Peyer's patch (tissue), 4 donors: Measurements from ENCODE around the gene MIOX. TPM values are rescaled to one million over a fixed set of nuclear protein-coding genes. Genes with fewer than 3 reads are reported as not detected.

Experiments
- DNase-seq, 3 donors: peaks; one replicate each; pipeline ENCODE4 v3.0.0-alpha.2; 2017 to 2019
- H3K27ac ChIP-seq, 4 donors: fragments of 200-600 bp; sonication (generic); one replicate each; pipeline ENCODE4 v1.5.1; 2016 to 2019
- H3K27me3 ChIP-seq, 2 donors: fragments of 200-600 bp; sonication (generic); one replicate each; pipeline ENCODE4 v1.5.1; 2019
- H3K36me3 ChIP-seq, 3 donors: fragments of 200-600 bp; sonication (generic); one replicate each; pipeline ENCODE4 v1.5.1; 2016 to 2019
- H3K4me1 ChIP-seq, 4 donors: fragments of 200-600 bp; sonication (generic); one replicate each; pipeline ENCODE4 v1.5.1; 2016 to 2019
- H3K4me3 ChIP-seq, 4 donors: fragments of 200-600 bp; sonication (generic); 1 replicate in 3 of 4; 2 replicates in 1 of 4; pipeline ENCODE4 v1.5.1; 2016 to 2019; ENCODE audit warnings: mild to moderate bottlenecking in 1 of 4
- H3K9me3 ChIP-seq, 4 donors: fragments of 200-600 bp; sonication (generic); one replicate each; pipeline ENCODE4 v1.5.1; 2016 to 2019; ENCODE audit warnings: mild to moderate bottlenecking in 1 of 4
- CTCF ChIP-seq, 6 experiments: fragments of 450-650 bp in 4 of 6; fragments of 200-600 bp in 2 of 6; sonication (generic) in 1 of 6; IDR thresholded peaks; one replicate each; pipeline ENCODE4 v1.5.1; 2017 to 2019; ENCODE audit warnings: antibody characterized with exemption in 6 of 6, mild to moderate bottlenecking in 3 of 6, moderate library complexity in 1 of 6
- POLR2A ChIP-seq, 2 donors: fragments of 450-650 bp; IDR thresholded peaks; one replicate each; pipeline ENCODE4 v1.5.1; 2017; ENCODE audit warnings: antibody characterized with exemption in 2 of 2, mild to moderate bottlenecking in 2 of 2, moderate library complexity in 2 of 2
- total RNA-seq, 4 donors: library from RNA; depleted of rRNA; stranded (reverse); fragments of >200 nt; gene quantifications; one replicate each; pipeline ENCODE4 v1.1.0, GENCODE V29; 2016

The MIOX gene
- total RNA-seq, 4 donors from 2014 or later, result not detected

GRCh38 chr22:50507421-50507990 lies 20.8 kb downstream of the MIOX start, which contains the start of gene LMF2:
TSS of gene LMF2 (minus strand) at chr22:50507702. CDS start at chr22:50507675, 27 bp downstream.
- peak; percentile 90 to 99 (median 96) for DNase-seq
- peak; percentile 47 to 56 for TF ChIP-seq POLR2A (IDR thresholded peaks at IDR 0.05)
- TF ChIP-seq CTCF (IDR thresholded peaks at IDR 0.05), result peak in 2 of 6 experiments; percentile 10 to 13
- H3K4me3 ChIP-seq, result peak within 1 kb of the TSS; percentile 70 to 100 (median 91)
- no peaks in the 10 kb centered on the region for H3K27me3 ChIP-seq
- H3K36me3 ChIP-seq, result peaks cover 0 to 38% (median 0%) of the 10 kb centered on the region in 3 donors
- peak within 1 kb of the TSS; percentile 93 to 98 (median 94) for H3K27ac ChIP-seq
- H3K9me3 ChIP-seq, result no peaks in the 10 kb centered on the region
- peaks cover 0 to 35% (median 8%) of the 10 kb centered on the region in 4 donors for H3K4me1 ChIP-seq

GRCh38 chr22:50507991-50508884 lies 21.6 kb downstream of the MIOX start, which contains the start of gene NCAPH2:
TSS of gene NCAPH2 (plus strand) at chr22:50508224. CDS start at chr22:50508338, 114 bp downstream.
- H3K4me1 ChIP-seq, result peaks cover 0 to 35% (median 8%) of the 10 kb centered on the region in 4 donors
- H3K36me3 ChIP-seq, result peaks cover 0 to 31% (median 0%) of the 10 kb centered on the region in 3 donors
- no peaks in the 10 kb centered on the region for H3K9me3 ChIP-seq
- no peaks in the 10 kb centered on the region for H3K27me3 ChIP-seq
- peak; percentile 62 to 78 for TF ChIP-seq POLR2A (IDR thresholded peaks at IDR 0.05)
- peak in 2 of 6 experiments; percentile 14 to 23 for TF ChIP-seq CTCF (IDR thresholded peaks at IDR 0.05)
- H3K4me3 ChIP-seq, result peak within 1 kb of the TSS; percentile 70 to 100 (median 91)
- peak within 1 kb of the TSS; percentile 93 to 98 (median 94) for H3K27ac ChIP-seq
- DNase-seq, result peak in 2 of 3 donors; percentile 94 to 98

- peak overlapping the region in 3 of 4 donors; percentile 64 to 83 (median 81) for H3K4me3 ChIP-seq
- TF ChIP-seq POLR2A (IDR thresholded peaks at IDR 0.05) (no peak), CTCF (IDR thresholded peaks at IDR 0.05) (no peak)
Measured at GRCh38 chr22:50508897-50509296, 22.2 kb downstream of the MIOX start.

GRCh38 chr22:50513175-50513574 lies 26.5 kb downstream of the MIOX start:
- H3K36me3 ChIP-seq, result peaks cover 0 to 24% (median 0%) of the 10 kb centered on the region in 3 donors
- no peak overlapping the region for H3K4me3 ChIP-seq
- no peak for TF ChIP-seq POLR2A (IDR thresholded peaks at IDR 0.05)
- TF ChIP-seq CTCF (IDR thresholded peaks at IDR 0.05), result no peak
- peaks cover 0 to 12% (median 0%) of the 10 kb centered on the region in 4 donors for H3K4me1 ChIP-seq
- no peak for DNase-seq
- no peaks in the 10 kb centered on the region for H3K27me3 ChIP-seq
- H3K9me3 ChIP-seq, result no peaks in the 10 kb centered on the region
- no peak overlapping the region for H3K27ac ChIP-seq

More at GRCh38 chr22:50508897-50509296, 22.2 kb downstream of the MIOX start:
- DNase-seq, result no peak
- H3K27ac ChIP-seq, result peak overlapping the region; percentile 89 to 98 (median 93)
- no peaks in the 10 kb centered on the region for H3K9me3 ChIP-seq
- peaks cover 0 to 25% (median 0%) of the 10 kb centered on the region in 3 donors for H3K36me3 ChIP-seq
- no peaks in the 10 kb centered on the region for H3K27me3 ChIP-seq
- peaks cover 0 to 35% (median 8%) of the 10 kb centered on the region in 4 donors for H3K4me1 ChIP-seq

- DNase-seq, result no peak
- H3K4me3 ChIP-seq, result no peak overlapping the region
- peaks cover 0 to 46% (median 0%) of the 10 kb centered on the region in 3 donors for H3K36me3 ChIP-seq
- H3K4me1 ChIP-seq, result no peaks in the 10 kb centered on the region
- no peaks in the 10 kb centered on the region for H3K9me3 ChIP-seq
- H3K27ac ChIP-seq, result no peak overlapping the region
- H3K27me3 ChIP-seq, result no peaks in the 10 kb centered on the region
- TF ChIP-seq POLR2A (IDR thresholded peaks at IDR 0.05) (no peak), CTCF (IDR thresholded peaks at IDR 0.05) (no peak)
Measured at GRCh38 chr22:50516068-50516467, 29.4 kb downstream of the MIOX start.
